GM23338 (cell line): Measurements from ENCODE around the gene CSTPP1. TPM values are rescaled to one million over a fixed set of nuclear protein-coding genes. Genes with fewer than 3 reads are reported as not detected.
"Not testable (repeated sequence)": the region's sequence is repeated elsewhere in the genome, so short reads cannot be mapped to it uniquely, and the experiment has no call there.

Experiments
- ATAC-seq: fragments of 200-7000 bp; cut with Tn5 transposase; 3 replicates; pipeline ENCODE4 v1.9.1; 2020
- DNase-seq: peaks from one replicate; pipeline ENCODE4 v3.0.0-alpha.2; 2015; ENCODE audit warnings: low spot score
- H2AFZ ChIP-seq: fragments of 200-600 bp; sonication (generic); 2 replicates; pipeline ENCODE4 v1.8.0; 2016; ENCODE audit warnings: antibody characterized with exemption, mild to moderate bottlenecking, moderate library complexity
- H3F3A ChIP-seq: fragments of 200-600 bp; sonication (generic); replicated peaks from 2 replicates; pipeline ENCODE4 v1.8.0; 2017; ENCODE audit warnings: antibody characterized with exemption, mixed run types, low read depth
- H3K27ac ChIP-seq: fragments of 200-600 bp; sonication (generic); 2 replicates; pipeline ENCODE4 v1.6.1; 2016; ENCODE audit warnings: low read depth
- H3K27me3 ChIP-seq: fragments of 200-600 bp; sonication (generic); 2 replicates; pipeline ENCODE4 v1.8.0; 2016; ENCODE audit warnings: mild to moderate bottlenecking, mixed run types, moderate library complexity; ENCODE audit not compliant: insufficient read depth
- H3K36me3 ChIP-seq: fragments of 200-600 bp; sonication (generic); 2 replicates; pipeline ENCODE4 v1.8.0; 2016; ENCODE audit warnings: mild to moderate bottlenecking; ENCODE audit not compliant: insufficient read depth
- H3K4me1 ChIP-seq: fragments of 200-600 bp; sonication (generic); 2 replicates; pipeline ENCODE4 v1.8.0; 2016; ENCODE audit warnings: mild to moderate bottlenecking, moderate library complexity; ENCODE audit not compliant: insufficient read depth
- H3K4me2 ChIP-seq: fragments of 200-600 bp; sonication (generic); 2 replicates; pipeline ENCODE4 v1.7.1; 2017; ENCODE audit warnings: mixed run types
- H3K4me3 ChIP-seq: fragments of 200-600 bp; sonication (generic); 2 replicates; pipeline ENCODE4 v1.6.1; 2016; ENCODE audit warnings: mixed run types
- H3K79me2 ChIP-seq: fragments of 200-600 bp; sonication (generic); replicated peaks from 2 replicates; pipeline ENCODE4 v1.8.0; 2017; ENCODE audit warnings: mild to moderate bottlenecking; ENCODE audit not compliant: insufficient read depth
- H3K9me2 ChIP-seq: fragments of 200-600 bp; sonication (generic); 2 replicates; pipeline ENCODE4 v1.8.0; 2017; ENCODE audit not compliant: insufficient read depth
- H4K20me1 ChIP-seq: fragments of 200-600 bp; sonication (generic); replicated peaks from 2 replicates; pipeline ENCODE4 v1.8.0; 2017; ENCODE audit warnings: mild to moderate bottlenecking; ENCODE audit not compliant: insufficient read depth
- H3K27ac Mint-ChIP-seq: 2 replicates; pipeline ENCODE4 v1.8.0; 2020; ENCODE audit warnings: inconsistent platforms, mild to moderate bottlenecking, moderate library complexity, mixed read lengths
- H3K27me3 Mint-ChIP-seq: 3 replicates; pipeline ENCODE4 v1.8.0; 2022; ENCODE audit warnings: low read depth, mild to moderate bottlenecking, moderate library complexity, mixed read lengths, inconsistent platforms; ENCODE audit not compliant: insufficient read depth, poor library complexity
- H3K36me3 Mint-ChIP-seq: 3 replicates; pipeline ENCODE4 v1.8.0; 2021; ENCODE audit warnings: low read depth, mild to moderate bottlenecking, inconsistent platforms, moderate library complexity, mixed read lengths
- H3K4me1 Mint-ChIP-seq: 3 replicates; pipeline ENCODE4 v1.8.0; 2020; ENCODE audit warnings: mild to moderate bottlenecking, inconsistent platforms, mixed read lengths
- H3K4me3 Mint-ChIP-seq: 3 replicates; pipeline ENCODE4 v1.8.0; 2021; ENCODE audit warnings: moderate library complexity, mild to moderate bottlenecking, inconsistent platforms, mixed read lengths
- H3K9me3 Mint-ChIP-seq: 3 replicates; pipeline ENCODE4 v1.8.0; 2020; ENCODE audit warnings: moderate library complexity, mild to moderate bottlenecking, inconsistent platforms, mixed read lengths
- ETS1 ChIP-seq: IDR thresholded peaks from 2 replicates; pipeline ENCODE4 v1.6.1; 2016; ENCODE audit warnings: antibody characterized with exemption
- EZH2 ChIP-seq: fragments of 200-600 bp; sonication (generic); IDR thresholded peaks from one replicate; pipeline ENCODE4 v1.8.0; 2017; ENCODE audit warnings: antibody characterized with exemption, mild to moderate bottlenecking, low read depth; ENCODE audit not compliant: unreplicated experiment
- ZNF462 ChIP-seq: fragments of 250-450 bp; sonication (Bioruptor Pico); IDR thresholded peaks from 2 replicates; pipeline ENCODE4 v1.5.0; 2020; ENCODE audit warnings: mild to moderate bottlenecking, moderate library complexity
- polyA plus RNA-seq: library from polyadenylated mRNA; unstranded; fragments of >200 nt; fragmentation: Nextera tagmentation; extraction: Ambion mirVana; gene quantifications from 2 replicates; pipeline ENCODE4 v1.2.1, GENCODE V29; 2016
- total RNA-seq: library from RNA; depleted of rRNA; stranded (reverse); fragments of >200 nt; shearing (Covaris generic); gene quantifications from 2 replicates; pipeline ENCODE4 v1.2.3, GENCODE V29; 2014

CSTPP1 gene
- total and polyA plus RNA-seq, 2 experiments from 2014 or later, result 23.5 to 42.6 TPM

- ATAC-seq, H3K9me2 ChIP-seq, DNase-seq, H3K79me2 ChIP-seq, H3K4me3 Mint-ChIP-seq, H3K4me1 Mint-ChIP-seq, H3K4me2 ChIP-seq, H3K27me3 ChIP-seq, H3K27ac Mint-ChIP-seq, H3K36me3 ChIP-seq, H3K4me3 ChIP-seq, H3K27me3 Mint-ChIP-seq, H3K9me3 Mint-ChIP-seq, H3K27ac ChIP-seq, H4K20me1 ChIP-seq, H3K4me1 ChIP-seq, H3K36me3 Mint-ChIP-seq, H3F3A ChIP-seq, H2AFZ ChIP-seq: not testable (repeated sequence)
These were observed 160.3 kb downstream of the CSTPP1 start for GRCh38 chr11:47096871-47097270.

GRCh38 chr11:47098223-47098622 is 161.7 kb downstream of the CSTPP1 start:
- not testable (repeated sequence) for H3K36me3 ChIP-seq, H3K27ac ChIP-seq, H3K79me2 ChIP-seq, H3K27ac Mint-ChIP-seq, H3K4me3 ChIP-seq, H4K20me1 ChIP-seq, ATAC-seq, H3K9me2 ChIP-seq, H3K4me1 ChIP-seq, H3K9me3 Mint-ChIP-seq, H2AFZ ChIP-seq, H3K27me3 ChIP-seq, H3K36me3 Mint-ChIP-seq, DNase-seq, H3F3A ChIP-seq, H3K4me2 ChIP-seq, H3K4me1 Mint-ChIP-seq, H3K27me3 Mint-ChIP-seq, H3K4me3 Mint-ChIP-seq

- Histone ChIP-seq H3K4me2 (no peak overlapping the region), H2AFZ (no peak overlapping the region), H3K4me3 (no peak overlapping the region), H3K27me3 (no peaks in the 10 kb centered on the region), H3K36me3 (no peaks in the 10 kb centered on the region), H3K79me2 (no peaks in the 10 kb centered on the region), H3F3A (no peaks in the 10 kb centered on the region), H3K27ac (no peak overlapping the region), H3K9me2 (no peaks in the 10 kb centered on the region), H3K4me1 (peaks cover 8% of the 10 kb centered on the region), H4K20me1 (no peaks in the 10 kb centered on the region)
- Mint-ChIP-seq H3K9me3 (peaks cover 7% of the 10 kb centered on the region; the same call in 2 of the 3 replicates), H3K27ac (no peak overlapping the region), H3K36me3 (peaks cover 8% of the 10 kb centered on the region; the same call in 2 of the 3 replicates), H3K27me3 (peaks cover 2% of the 10 kb centered on the region), H3K4me3 (no peak overlapping the region), H3K4me1 (peaks cover 12% of the 10 kb centered on the region)
- no peak for DNase-seq
- TF ChIP-seq EZH2, result no peak
- no peak for TF ChIP-seq ETS1
- no peak for ATAC-seq
These were observed 162.8 kb downstream of the CSTPP1 start for GRCh38 chr11:47099214-47099917.

GRCh38 chr11:47099918-47100315 is 163.4 kb downstream of the CSTPP1 start:
- H3K27ac Mint-ChIP-seq, result no peak overlapping the region
- no peaks in the 10 kb centered on the region for H3K79me2 ChIP-seq
- no peak overlapping the region for H3K4me3 ChIP-seq
- H3K9me2 ChIP-seq, result no peaks in the 10 kb centered on the region
- peaks cover 16% of the 10 kb centered on the region for H3K4me1 Mint-ChIP-seq
- H3K27me3 ChIP-seq, result no peaks in the 10 kb centered on the region
- H3K4me1 ChIP-seq, result peaks cover 12% of the 10 kb centered on the region
- H3K27ac ChIP-seq, result no peak overlapping the region
- peaks cover 7% of the 10 kb centered on the region; the same call in 2 of the 3 replicates for H3K9me3 Mint-ChIP-seq
- ATAC-seq, result no peak
- H2AFZ ChIP-seq, result no peak overlapping the region
- no peaks in the 10 kb centered on the region for H3K36me3 ChIP-seq
- H4K20me1 ChIP-seq, result no peaks in the 10 kb centered on the region
- no peaks in the 10 kb centered on the region for H3F3A ChIP-seq
- H3K4me3 Mint-ChIP-seq, result no peak overlapping the region
- H3K36me3 Mint-ChIP-seq, result peaks cover 8% of the 10 kb centered on the region; the same call in 2 of the 3 replicates
- DNase-seq, result no peak
- H3K4me2 ChIP-seq, result no peak overlapping the region
- H3K27me3 Mint-ChIP-seq, result peaks cover 2% of the 10 kb centered on the region
- no peak for TF ChIP-seq ZNF462 (CRISPR knock-in tag)
